GM19238 (cell line): Measurements from ENCODE around the gene ARID1B.

Source experiments
- DNase-seq: peaks from one replicate; pipeline ENCODE4 v3.0.0; 2011; ENCODE audit warnings: low spot score; ENCODE audit not compliant: insufficient read length

Gene ARID1B

GRCh38 chr6:156776840-156777576, at the start of gene ARID1B:
Gene ARID1B, plus strand, starts transcription at chr6:156777378. Its CDS starts 303 bp downstream, at chr6:156777681.
- DNase-seq: peak; percentile 87

- DNase-seq: no peak
These were observed 49.3 kb upstream of the ARID1B start for GRCh38 chr6:156727715-156728385.

- DNase-seq: no peak
These were observed 47.9 kb upstream of the ARID1B start for GRCh38 chr6:156729248-156729647.

GRCh38 chr6:156731396-156731795, 45.8 kb upstream of the ARID1B start:
- no peak for DNase-seq

GRCh38 chr6:156735751-156736150, 41.4 kb upstream of the ARID1B start:
- no peak for DNase-seq

- DNase-seq: no peak
These were observed 36.6 kb upstream of the ARID1B start for GRCh38 chr6:156740604-156741003.

GRCh38 chr6:156741287-156742073, 35.7 kb upstream of the ARID1B start:
- no peak for DNase-seq

- DNase-seq: no peak
These were observed 29.5 kb upstream of the ARID1B start for GRCh38 chr6:156747715-156748114.

GRCh38 chr6:156748504-156748903, 28.7 kb upstream of the ARID1B start:
- no peak for DNase-seq

GRCh38 chr6:156752666-156753301, 24.4 kb upstream of the ARID1B start:
- DNase-seq: no peak

GRCh38 chr6:156756630-156757610, 20.3 kb upstream of the ARID1B start:
- DNase-seq: no peak

- DNase-seq: no peak
These were observed 19.3 kb upstream of the ARID1B start for GRCh38 chr6:156757849-156758248.

GRCh38 chr6:156760377-156760776, 16.8 kb upstream of the ARID1B start:
- no peak for DNase-seq

GRCh38 chr6:156762547-156762946, 14.6 kb upstream of the ARID1B start:
- no peak for DNase-seq

GRCh38 chr6:156765117-156765516, 12.1 kb upstream of the ARID1B start:
- DNase-seq: no peak

- peak; percentile 53 for DNase-seq
These were observed 9.3 kb upstream of the ARID1B start for GRCh38 chr6:156767603-156768467.

- DNase-seq: no peak
These were observed 6.1 kb upstream of the ARID1B start for GRCh38 chr6:156771047-156771446.

- DNase-seq: no peak
These were observed 5.4 kb upstream of the ARID1B start for GRCh38 chr6:156771761-156772160.

GRCh38 chr6:156773476-156773875, 3.7 kb upstream of the ARID1B start:
- no peak for DNase-seq
